B cell (primary cell): ENCODE results near the gene UHRF1. TPM values are rescaled to one million over a fixed set of nuclear protein-coding genes. Genes with fewer than 3 reads are reported as not detected.

ENCODE experiments used
- ATAC-seq: fragments of 200-7000 bp; cut with Tn5 transposase; one replicate; pipeline ENCODE4 v1.10.0; 2021; ENCODE audit warnings: low read depth, mild to moderate bottlenecking, moderate number of reproducible peaks, moderate library complexity
- CTCF ChIA-PET: fragments of 350-600 bp; sonication (Branson Sonifier 250); formaldehyde crosslinking; loops from one replicate; lab custom pipeline; 2021; ENCODE audit warnings: antibody characterized with exemption, inconsistent platforms; lab: Charles Lee
- POLR2A ChIA-PET: fragments of 350-600 bp; sonication (Branson Sonifier 250); formaldehyde crosslinking; loops from one replicate; lab custom pipeline; 2021; ENCODE audit warnings: antibody characterized with exemption; lab: Charles Lee
- DNase-seq: peaks from one replicate; pipeline ENCODE4 v3.0.0; 2013
- H2AFZ ChIP-seq: 2 replicates; pipeline ENCODE4 v1.6.1; 2012; ENCODE audit warnings: mild to moderate bottlenecking, low read depth, low read length; ENCODE audit not compliant: insufficient read depth, poor library complexity, severe bottlenecking
- H3K27ac ChIP-seq, 2 donors: 1 replicate in 1 of 2; 2 replicates in 1 of 2; pipeline ENCODE4 v1.5.1; 2012 to 2013; ENCODE audit warnings: low read length in 2 of 2, mild to moderate bottlenecking in 2 of 2, moderate library complexity in 1 of 2
- H3K27me3 ChIP-seq, 4 experiments: fragments of 200-600 bp in 1 of 4; sonication (generic) in 1 of 4; replicated peaks in 1 of 4; 1 replicate in 2 of 4; 2 replicates in 2 of 4; pipeline versions ENCODE4 v1.6.1 to v1.7.0; 2013 to 2016; ENCODE audit warnings: low read length in 3 of 4, mild to moderate bottlenecking in 2 of 4, mixed read lengths in 1 of 4, moderate library complexity in 1 of 4; ENCODE audit not compliant: insufficient read depth in 4 of 4, control insufficient read depth in 3 of 4; ENCODE audit errors: control extremely low read depth in 1 of 4
- H3K36me3 ChIP-seq, 2 experiments: replicated peaks in 1 of 2; 1 replicate in 1 of 2; 2 replicates in 1 of 2; pipeline versions ENCODE4 v1.6.1 to v1.7.1; 2013; ENCODE audit warnings: low read length in 1 of 2; ENCODE audit not compliant: insufficient read depth in 2 of 2, control insufficient read depth in 1 of 2; ENCODE audit errors: control extremely low read depth in 1 of 2, extremely low read depth in 1 of 2
- H3K4me1 ChIP-seq, 2 donors: fragments of 200-600 bp in 1 of 2; sonication (generic) in 1 of 2; 1 replicate in 1 of 2; 2 replicates in 1 of 2; pipeline versions ENCODE4 v1.5.1 to v1.6.1; 2013 to 2017; ENCODE audit warnings: low read length in 2 of 2; ENCODE audit not compliant: control insufficient read depth in 2 of 2, insufficient read depth in 2 of 2
- H3K4me2 ChIP-seq: replicated peaks from 2 replicates; pipeline ENCODE3; 2012; ENCODE audit warnings: mild to moderate bottlenecking, low read depth, low read length; ENCODE audit not compliant: poor library complexity, severe bottlenecking
- H3K4me3 ChIP-seq, 5 experiments: fragments of 200-600 bp in 1 of 5; sonication (generic) in 1 of 5; 1 replicate in 3 of 5; 2 replicates in 2 of 5; pipeline versions ENCODE4 v1.5.1 to v1.7.0; 2011 to 2016; ENCODE audit warnings: low read length in 4 of 5, mild to moderate bottlenecking in 4 of 5, low read depth in 2 of 5, control low read depth in 1 of 5, moderate library complexity in 1 of 5; ENCODE audit not compliant: insufficient read depth in 1 of 5; ENCODE audit errors: control extremely low read depth in 1 of 5, extremely low read depth in 1 of 5
- H3K79me2 ChIP-seq: fragments of 200-600 bp; sonication (generic); one replicate; pipeline ENCODE4 v1.6.0; 2016; ENCODE audit warnings: low read length; ENCODE audit not compliant: control insufficient read depth, insufficient read depth
- H3K9ac ChIP-seq: fragments of 200-600 bp; sonication (generic); 2 replicates; pipeline ENCODE4 v1.6.1; 2017; ENCODE audit warnings: mild to moderate bottlenecking, low read length, moderate library complexity
- H3K9me3 ChIP-seq, 3 donors: one replicate each; pipeline versions ENCODE4 v1.6.1 to v1.7.1; 2013; ENCODE audit warnings: low read length in 2 of 3; ENCODE audit not compliant: control insufficient read depth in 2 of 3, insufficient read depth in 1 of 3; ENCODE audit errors: control extremely low read depth in 1 of 3
- H4K20me1 ChIP-seq: 2 replicates; pipeline ENCODE4 v1.6.0; 2012; ENCODE audit warnings: mild to moderate bottlenecking, low read length; ENCODE audit not compliant: insufficient read depth, control insufficient read depth, poor library complexity, severe bottlenecking
- H3K27ac Mint-ChIP-seq: one replicate; pipeline ENCODE4 v1.8.0; 2021; ENCODE audit warnings: mixed read lengths
- H3K27me3 Mint-ChIP-seq: one replicate; pipeline ENCODE4 v1.8.0; 2021; ENCODE audit warnings: mixed read lengths
- H3K4me1 Mint-ChIP-seq: one replicate; pipeline ENCODE4 v1.8.0; 2021; ENCODE audit warnings: mixed read lengths
- H3K4me3 Mint-ChIP-seq: one replicate; pipeline ENCODE4 v1.8.0; 2021; ENCODE audit warnings: mixed read lengths
- H3K9me3 Mint-ChIP-seq: one replicate; pipeline ENCODE4 v1.8.0; 2022; ENCODE audit warnings: mixed read lengths; ENCODE audit not compliant: insufficient read depth
- CTCF ChIP-seq: fragments of 200-600 bp; IDR thresholded peaks from one replicate; pipeline ENCODE4 v1.8.0; 2022; ENCODE audit warnings: antibody characterized with exemption, mild to moderate bottlenecking
- EZH2 ChIP-seq: IDR thresholded peaks from 2 replicates; pipeline ENCODE4 v1.6.1; 2012; ENCODE audit warnings: borderline replicate concordance, low read depth, mild to moderate bottlenecking, moderate library complexity, low read length; ENCODE audit not compliant: insufficient read depth, poor library complexity, severe bottlenecking
- WGBS: methylation state at CpG from one replicate; pipeline ENCODE4 v1.1.5; 2013; ENCODE audit warnings: missing lambda C conversion rate; ENCODE audit not compliant: insufficient coverage; 5-methylcytosine and 5-hydroxymethylcytosine counted together
- intact Hi-C: fragments of 100-400 bp; cut with micrococcal nuclease; formaldehyde crosslinking; loops from one replicate; pipeline ENCODE4 v1.10.0; 2022
- polyA plus RNA-seq: library from polyadenylated mRNA; depleted of rRNA; stranded (reverse); fragments of >200 nt; gene quantifications from 2 replicates; pipeline ENCODE4 v1.2.3, GENCODE V29; 2012
- total RNA-seq, 2 donors: library from RNA; stranded (reverse); fragments of 120-200 nt in 1 of 2; gene quantifications; 1 replicate in 1 of 2; 2 replicates in 1 of 2; pipeline versions ENCODE4 v1.2.3 to v1.2.4, GENCODE V29; 2013 to 2022

The UHRF1 gene
- total and polyA plus RNA-seq, 2 donors (not counting 1 experiment from before 2014, with no cell fraction given) = 0.32 to 0.55 TPM

GRCh38 chr19:4914736-4915501, 5.6 kb downstream of the UHRF1 start:
- peaks cover 49% of the 10 kb centered on the region for H4K20me1 ChIP-seq
- H3K27me3 ChIP-seq = no peaks in the 10 kb centered on the region
- H3K27ac Mint-ChIP-seq = peak overlapping the region; percentile 97
- no peaks in the 10 kb centered on the region for H3K27me3 Mint-ChIP-seq
- no peaks in the 10 kb centered on the region for H3K9me3 ChIP-seq
- no peak for TF ChIP-seq EZH2
- TF ChIP-seq CTCF = no peak
- peaks cover 0 to 8% of the 10 kb centered on the region in 2 experiments for H3K36me3 ChIP-seq
- H3K4me2 ChIP-seq = peak overlapping the region; percentile 96
- 55% methylated on average over 18 of the region's 23 CpGs for WGBS
- H3K4me3 ChIP-seq = peak overlapping the region; percentile 51 to 86 (median 81)
- peak overlapping the region; percentile 78 for H3K9ac ChIP-seq
- ChIA-PET CTCF (interaction anchor here (0.5 to 15.4 kb wide), 5 partner anchors 44 to 794 kb away, joined by 3 to 219 read pairs (median 31); partner anchors contain the start of gene PLIN3), POLR2A (interaction anchor here (0.6 kb wide), 1 partner anchor 60 kb away, joined by 3 read pairs; no protein-coding TSS in a partner anchor)
- ATAC-seq (peak; percentile 52), DNase-seq (no peak)
- H3K9me3 Mint-ChIP-seq = no peaks in the 10 kb centered on the region
- H3K4me1 ChIP-seq = peaks cover 47 to 63% of the 10 kb centered on the region in 2 donors
- peak overlapping the region in 1 of 2 donors; percentile 87 for H3K27ac ChIP-seq
- intact Hi-C loops = no loop called here
- peaks cover 60% of the 10 kb centered on the region for H3K4me1 Mint-ChIP-seq
- H3K79me2 ChIP-seq = peaks cover 67% of the 10 kb centered on the region
- peak overlapping the region; percentile 99 for H3K4me3 Mint-ChIP-seq
- peak overlapping the region; percentile 86 for H2AFZ ChIP-seq
